OCI-M1 (cell line): ENCODE data around the gene FBXL14.

Experiments
- DNase-seq: peaks from one replicate; lab custom pipeline; 2025; lab: John Stamatoyannopoulos, UW

FBXL14 gene

DNA sequence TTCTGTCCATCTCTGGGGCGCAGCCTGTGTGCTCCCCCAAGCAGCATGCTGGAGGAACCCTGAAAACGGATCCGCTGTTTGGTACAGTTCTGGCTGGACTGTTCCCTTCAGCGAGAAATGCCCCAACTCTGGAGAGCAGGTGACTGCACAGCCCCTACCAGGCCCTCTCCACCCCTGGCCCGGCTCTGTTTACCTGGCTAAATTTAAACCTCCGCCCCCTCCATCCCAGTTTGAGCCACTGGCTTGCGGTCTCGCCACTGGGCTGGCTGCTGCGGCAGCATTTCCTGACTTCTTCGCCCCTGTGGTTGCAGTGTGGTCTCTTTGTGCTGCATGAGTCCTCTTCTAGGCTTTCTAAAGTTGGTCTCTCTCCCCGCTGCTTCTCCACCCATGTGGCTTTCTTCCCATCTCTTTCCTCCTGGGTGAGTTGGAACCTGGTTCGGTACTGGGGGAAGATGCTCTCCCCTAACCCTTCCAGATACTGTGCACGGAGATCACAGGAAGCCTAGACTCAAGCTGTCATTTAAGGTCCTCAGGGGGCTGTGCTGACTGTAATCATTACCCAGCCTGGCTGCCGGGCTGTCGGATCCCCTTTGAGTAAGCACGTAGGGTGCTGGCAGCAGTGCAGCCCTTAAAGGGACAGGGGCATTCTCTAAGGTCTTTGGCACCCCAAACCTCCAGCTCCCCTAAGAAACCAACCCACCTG, 60.6 kb downstream of the FBXL14 start:
- peak; percentile 67 for DNase-seq

DNA sequence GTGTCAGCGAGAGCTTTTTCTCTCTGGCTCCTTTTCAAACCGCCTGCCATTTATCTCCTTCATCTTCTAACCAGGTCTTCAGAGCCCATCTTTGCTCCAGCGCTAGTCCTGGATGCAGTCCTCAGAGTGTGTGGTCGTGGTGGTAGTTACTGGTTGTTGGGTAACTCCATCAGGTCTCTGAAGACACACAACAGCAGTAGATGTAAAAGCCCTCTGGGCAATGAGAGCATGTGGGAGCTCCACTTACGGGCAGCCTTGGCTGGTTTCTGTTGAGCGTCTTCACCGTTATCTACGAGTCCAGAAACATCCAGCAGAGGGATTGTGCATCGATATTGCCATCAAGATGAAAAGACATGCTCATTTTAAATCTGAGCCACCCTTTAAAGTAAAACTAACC, 61.2 kb downstream of the FBXL14 start:
- peak; percentile 89 for DNase-seq

DNA sequence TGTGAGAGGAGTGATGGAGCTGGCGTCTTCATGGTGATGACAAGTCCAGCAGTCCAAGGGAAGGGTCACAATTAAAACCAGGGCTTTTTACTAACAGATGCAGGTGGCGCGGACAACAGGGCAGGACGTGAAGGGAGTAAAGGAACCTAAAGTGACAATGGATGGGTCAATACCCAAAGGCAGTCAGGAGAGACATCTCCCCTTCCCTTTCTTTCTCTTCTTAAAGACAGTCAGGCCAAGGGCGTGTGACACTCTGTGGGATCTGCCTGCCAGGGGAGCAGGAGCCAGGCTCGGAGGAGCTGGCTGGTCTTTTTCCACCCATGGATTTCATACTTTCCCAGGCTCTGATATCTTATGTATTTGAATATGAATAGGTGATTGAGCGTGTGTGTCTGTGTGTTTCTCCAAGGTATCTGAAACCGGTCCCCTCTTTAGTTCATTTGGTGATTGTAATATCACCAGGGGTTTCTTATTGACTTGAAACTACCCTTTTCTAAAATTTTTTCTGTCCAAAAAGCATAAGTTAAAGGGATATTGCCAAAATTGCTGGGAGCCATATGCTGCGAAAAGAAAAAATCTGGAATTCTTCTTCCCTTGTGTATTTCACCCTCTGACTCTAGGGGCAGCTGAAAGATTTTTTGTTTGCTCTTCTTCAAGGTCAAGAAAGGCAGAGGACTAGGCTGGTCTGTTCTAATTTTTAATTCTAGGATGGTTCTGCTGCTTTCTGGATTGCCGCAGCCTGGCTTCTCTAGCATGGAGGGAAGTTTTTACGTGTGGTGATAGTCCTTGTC, 61.8 kb downstream of the FBXL14 start:
- DNase-seq, result peak; percentile 86

DNA sequence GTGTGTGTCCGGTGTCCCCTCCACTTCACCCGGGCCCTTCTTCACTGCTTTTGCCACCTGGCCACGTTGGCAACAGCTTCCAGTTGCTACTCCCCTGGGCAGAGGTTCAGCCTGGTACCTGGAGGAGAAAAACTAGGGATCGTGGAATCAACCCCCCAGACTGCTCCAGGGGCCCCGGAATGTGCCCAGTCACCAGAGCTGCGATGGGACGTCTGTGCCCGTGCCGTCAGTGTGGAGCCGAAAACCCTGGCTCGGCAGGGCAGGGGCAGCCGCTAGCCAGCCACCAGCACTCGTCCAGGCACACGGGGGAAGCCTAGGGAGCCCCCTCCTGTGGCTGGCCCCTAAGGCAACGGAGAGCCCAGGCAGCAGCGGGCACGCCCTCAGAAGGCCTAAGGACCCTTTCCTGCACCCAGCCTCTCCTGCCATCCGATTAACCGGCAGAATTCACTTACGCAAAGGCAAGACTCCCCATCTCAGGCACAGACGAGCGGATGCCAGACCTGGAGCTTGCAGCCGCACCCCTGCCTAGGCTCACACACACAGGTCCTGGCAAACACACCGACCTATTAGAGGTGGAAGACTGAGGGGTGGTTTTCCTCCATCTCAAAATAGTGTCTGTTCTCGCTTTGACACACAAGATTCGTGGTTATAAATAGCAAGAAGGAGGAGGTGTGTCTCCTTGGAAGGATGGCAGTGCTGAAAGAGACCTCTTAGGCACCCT, 62.6 kb downstream of the FBXL14 start:
- peak; percentile 56 for DNase-seq

GRCh38 chr12:1531153-1531653, 63.2 kb downstream of the FBXL14 start:
- peak; percentile 59 for DNase-seq

DNA sequence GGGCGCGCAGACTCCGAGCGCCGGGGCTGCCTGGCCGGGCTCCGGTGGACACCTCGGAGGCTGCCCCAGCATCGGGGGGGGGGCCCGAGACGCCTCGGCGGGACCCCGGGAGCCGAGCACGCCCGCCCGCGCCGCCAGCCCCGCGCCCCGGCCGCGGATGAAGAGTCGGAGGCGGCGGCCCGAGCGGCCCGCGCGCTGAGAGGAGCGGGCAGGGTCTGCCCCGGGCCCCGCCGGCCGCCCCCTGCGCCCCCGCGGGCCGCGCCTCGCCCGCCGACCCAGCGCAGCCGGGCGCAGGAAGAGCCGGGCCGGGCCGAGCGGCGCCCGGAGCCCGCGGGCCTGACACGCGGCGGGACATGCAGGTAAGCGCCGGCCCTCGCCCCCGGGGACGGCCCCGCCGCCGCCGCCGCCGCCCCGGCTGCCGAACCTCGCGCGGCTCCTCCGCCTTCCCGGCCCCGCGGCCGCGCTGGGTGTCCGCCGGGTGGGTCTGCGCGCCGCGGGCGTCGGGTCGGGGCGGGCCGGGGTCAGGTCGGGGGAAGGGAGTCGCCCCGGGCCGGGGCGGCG, 63.7 kb downstream of the FBXL14 start:
- DNase-seq, result no peak

DNA sequence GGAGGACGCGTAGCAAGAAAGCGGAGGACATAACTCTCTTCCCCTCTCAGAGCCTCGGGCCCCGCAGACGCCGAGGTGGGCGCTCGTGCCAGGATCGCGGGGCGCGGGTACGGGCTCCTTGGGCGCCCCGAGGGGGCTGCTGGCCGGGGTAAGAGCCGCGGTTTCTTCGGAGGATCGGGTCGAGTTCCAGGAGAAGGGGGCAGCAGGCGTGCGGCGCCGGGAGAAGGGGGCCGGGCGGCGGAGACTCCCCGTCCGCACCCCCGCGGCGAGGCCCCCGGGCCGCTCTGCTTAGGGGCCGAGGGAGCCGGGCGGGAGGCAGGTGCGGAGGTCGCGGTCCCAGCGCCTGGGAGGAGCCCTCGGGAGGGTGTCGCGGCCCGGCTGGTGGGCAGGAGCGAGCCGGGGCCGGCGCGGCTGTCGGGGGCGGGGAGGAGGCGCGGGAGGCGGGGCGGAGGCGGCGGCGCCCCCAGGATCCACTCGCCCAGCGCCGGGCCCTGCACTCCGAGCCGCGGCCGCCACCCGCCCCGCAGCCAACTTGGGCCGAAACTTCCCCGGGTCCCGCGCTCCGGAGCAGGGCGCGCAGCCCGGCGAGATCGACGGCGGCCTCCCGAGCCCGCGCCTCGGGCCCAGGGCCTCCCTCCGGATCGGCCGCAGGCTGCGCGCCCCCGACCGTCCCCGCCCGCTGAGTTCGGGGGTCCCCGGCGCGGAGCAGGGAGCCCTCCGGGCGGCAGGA, 64.4 kb downstream of the FBXL14 start:
- peak; percentile 31 for DNase-seq

GRCh38 chr12:1529228-1529861, 65.0 kb downstream of the FBXL14 start:
- no peak for DNase-seq

DNA sequence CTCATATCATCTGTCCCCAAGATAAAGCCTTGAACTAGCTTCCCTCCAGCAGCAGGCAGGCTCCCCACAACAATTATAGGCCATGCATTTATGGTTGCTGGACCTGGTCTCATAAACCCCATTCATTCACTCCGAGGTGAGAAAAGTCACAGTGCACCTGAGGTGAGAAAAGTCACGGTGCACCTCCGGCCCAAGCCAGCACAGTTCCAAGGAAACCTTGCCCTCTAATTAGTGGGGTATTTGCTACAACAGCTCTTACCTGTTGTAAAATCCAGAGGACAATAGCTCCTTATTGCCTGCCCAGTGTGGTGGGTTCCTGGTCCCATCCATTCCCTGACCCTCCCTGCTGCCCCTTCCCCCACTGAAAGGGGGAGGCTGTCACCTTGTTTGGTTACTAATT, 65.6 kb downstream of the FBXL14 start:
- DNase-seq, result no peak

DNA sequence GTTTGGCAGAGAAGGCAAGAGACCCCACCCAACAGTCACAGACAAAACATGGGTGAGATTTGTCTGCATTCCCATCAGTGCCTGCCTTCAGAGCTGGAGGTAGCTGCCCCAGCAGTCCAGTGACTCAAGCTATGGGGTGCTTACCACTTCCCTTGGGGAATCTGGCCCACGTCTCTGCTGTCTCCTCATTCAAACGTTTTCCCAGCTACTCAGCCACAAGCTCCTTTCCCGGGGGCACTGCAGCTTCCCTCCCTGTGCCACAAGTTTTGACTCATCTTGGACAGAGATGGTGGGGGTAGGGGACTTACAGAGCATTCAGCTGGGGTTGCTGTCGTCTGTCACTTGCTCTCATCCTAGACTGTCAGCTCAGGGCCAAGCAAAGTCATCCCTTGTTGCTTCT, 66.6 kb downstream of the FBXL14 start:
- DNase-seq, result no peak

DNA sequence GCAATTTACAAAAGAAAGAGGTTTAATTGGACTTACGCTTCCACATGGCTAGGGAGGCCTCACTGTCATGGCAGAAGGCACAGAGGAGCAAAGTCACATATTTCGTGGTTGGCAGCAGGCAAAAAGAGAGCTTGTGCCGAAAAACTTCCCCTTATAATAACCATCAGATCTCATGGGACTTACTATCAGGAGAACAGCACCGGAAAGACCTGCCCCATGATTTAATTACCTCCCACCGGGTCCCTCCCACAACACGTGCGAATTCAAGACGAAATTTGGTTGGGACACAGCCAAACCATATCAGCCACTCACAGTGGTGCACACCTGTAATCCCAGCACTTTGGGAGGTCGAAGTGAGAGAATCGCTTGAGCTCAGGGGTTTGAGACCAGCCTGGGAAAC, 68.5 kb downstream of the FBXL14 start:
- DNase-seq, result no peak

DNA sequence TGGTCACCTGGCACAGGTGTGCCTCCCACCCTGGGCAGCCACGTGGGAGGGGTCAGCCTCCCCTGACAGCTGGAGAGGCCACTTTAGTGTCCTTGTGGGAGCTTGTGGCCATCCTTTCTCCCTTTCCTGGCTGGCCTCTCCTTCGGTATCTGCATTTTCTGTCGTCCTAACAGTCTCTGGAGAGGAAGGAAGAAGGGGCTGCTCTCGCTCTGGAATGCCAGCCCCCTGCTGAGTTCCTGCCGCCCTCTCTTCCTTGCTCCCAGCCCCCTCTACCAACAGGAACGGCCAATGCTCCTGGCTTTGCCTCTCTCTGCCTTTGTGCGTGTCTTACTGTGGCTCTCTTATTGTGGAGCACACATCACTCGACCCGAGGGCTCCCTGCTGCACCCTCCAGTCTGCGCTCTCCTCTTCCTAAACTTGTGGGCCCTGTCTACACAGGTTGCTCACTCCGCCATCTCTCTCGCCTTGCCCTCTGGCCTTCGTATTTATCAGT, 70.8 kb downstream of the FBXL14 start:
- DNase-seq, result no peak

GRCh38 chr12:1523046-1523445, 71.3 kb downstream of the FBXL14 start:
- no peak for DNase-seq

DNA sequence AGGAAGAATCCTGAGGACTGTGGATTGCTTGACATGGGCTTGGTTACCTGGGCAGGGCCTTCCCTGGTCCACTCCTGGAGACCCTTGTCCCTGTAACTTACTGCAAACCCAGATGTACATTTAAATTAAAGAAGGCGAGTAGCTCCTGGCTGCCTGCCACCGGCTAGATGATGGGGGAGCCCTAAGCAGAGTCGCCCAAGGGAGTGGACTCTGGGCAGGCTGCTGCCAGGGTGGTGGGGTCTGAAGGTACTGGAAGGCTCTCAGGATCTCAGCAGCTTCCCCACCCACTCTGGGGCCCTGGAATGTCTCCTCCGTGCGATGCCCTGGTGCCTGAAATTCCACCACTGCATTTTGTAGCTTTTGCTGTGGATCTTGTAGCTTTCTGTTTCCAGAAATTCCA, 74.7 kb downstream of the FBXL14 start:
- no peak for DNase-seq

- no peak for DNase-seq
Observed at GRCh38 chr12:1518591-1519516, 75.5 kb downstream of the FBXL14 start.

GRCh38 chr12:1517734-1518525, 76.5 kb downstream of the FBXL14 start:
- no peak for DNase-seq

- DNase-seq, result peak; percentile 16
Observed at GRCh38 chr12:1517007-1517406, 77.4 kb downstream of the FBXL14 start.
